Cerebellar cortex (tissue), 1 donor: Measurements from ENCODE around the gene NLGN4X.

Experiments
- DNase-seq: peaks from one replicate; pipeline ENCODE4 v3.0.0-alpha.2; 2015; ENCODE audit warnings: low spot score

NLGN4X gene

GRCh38 chrX:5857232-5857631 lies 371.4 kb downstream of the NLGN4X start:
- no peak for DNase-seq

- no peak for DNase-seq
These were observed 375.7 kb downstream of the NLGN4X start for GRCh38 chrX:5852941-5853340.

DNA sequence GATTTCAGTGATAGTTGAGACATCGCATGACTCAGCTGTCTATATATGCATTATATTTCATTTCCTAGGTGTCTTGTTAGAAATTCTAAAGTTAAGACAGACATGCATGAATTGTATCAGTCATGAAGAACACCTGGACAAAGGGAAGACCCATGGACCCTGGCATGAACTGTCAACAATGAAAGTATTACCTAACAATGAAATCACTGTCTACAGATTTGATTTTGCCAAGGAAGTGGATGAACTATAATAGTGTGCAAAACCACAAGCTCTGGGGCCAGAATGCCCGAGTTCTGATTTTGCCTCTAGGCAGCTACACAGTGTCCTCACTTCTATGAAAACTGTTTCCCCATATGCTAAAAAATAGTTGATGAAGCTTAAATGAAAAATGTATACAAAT lies 386.1 kb downstream of the NLGN4X start:
- DNase-seq: no peak
